Measurements from ENCODE around the gene HS1BP3.

DNA sequence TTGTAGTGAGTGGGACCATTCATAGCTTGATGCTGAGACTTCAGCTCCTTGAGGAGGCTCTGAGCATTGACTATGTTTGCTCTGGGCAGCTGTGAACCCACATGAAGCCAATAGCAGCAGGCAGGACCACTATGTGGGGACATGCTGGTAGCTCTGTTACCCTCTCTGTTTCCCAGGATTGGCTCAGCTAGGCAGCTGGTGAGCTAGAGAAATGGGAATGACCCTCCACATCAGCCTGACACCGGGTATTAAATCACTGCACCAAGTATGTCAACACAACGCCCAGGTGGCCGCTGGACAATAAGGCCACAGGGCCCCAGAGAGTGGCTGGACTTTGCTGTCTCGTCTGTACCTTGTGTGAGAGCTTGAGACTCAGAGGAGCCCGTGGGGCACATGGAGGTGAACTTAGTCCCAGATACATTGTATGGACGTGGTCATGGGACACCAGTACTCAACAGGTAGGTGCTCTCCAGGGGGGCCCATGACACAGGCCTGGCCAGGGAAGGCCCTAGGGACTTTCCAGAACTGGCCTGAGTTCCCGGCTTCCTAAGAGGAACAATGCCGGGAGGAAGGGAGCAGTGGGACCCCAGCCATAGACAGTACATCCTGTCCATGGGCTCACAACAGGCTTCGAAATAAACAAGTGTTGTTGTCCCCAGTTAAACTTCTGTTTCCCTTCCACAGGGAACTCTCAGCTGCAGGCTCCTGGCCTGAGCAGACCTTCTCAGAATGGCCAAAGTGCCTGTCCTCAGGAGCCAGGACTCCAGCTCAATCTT, 35.2 kb downstream of the HS1BP3 start:
- TF ChIP-seq, protein P1, sequence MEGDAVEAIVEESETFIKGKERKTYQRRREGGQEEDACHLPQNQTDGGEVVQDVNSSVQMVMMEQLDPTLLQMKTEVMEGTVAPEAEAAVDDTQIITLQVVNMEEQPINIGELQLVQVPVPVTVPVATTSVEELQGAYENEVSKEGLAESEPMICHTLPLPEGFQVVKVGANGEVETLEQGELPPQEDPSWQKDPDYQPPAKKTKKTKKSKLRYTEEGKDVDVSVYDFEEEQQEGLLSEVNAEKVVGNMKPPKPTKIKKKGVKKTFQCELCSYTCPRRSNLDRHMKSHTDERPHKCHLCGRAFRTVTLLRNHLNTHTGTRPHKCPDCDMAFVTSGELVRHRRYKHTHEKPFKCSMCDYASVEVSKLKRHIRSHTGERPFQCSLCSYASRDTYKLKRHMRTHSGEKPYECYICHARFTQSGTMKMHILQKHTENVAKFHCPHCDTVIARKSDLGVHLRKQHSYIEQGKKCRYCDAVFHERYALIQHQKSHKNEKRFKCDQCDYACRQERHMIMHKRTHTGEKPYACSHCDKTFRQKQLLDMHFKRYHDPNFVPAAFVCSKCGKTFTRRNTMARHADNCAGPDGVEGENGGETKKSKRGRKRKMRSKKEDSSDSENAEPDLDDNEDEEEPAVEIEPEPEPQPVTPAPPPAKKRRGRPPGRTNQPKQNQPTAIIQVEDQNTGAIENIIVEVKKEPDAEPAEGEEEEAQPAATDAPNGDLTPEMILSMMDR (IDR thresholded peaks at IDR 0.05) = no peak
- TF ChIP-seq POLR2A (IDR thresholded peaks at IDR 0.05) = no peak

Data from lower leg skin (tissue), 3 donors.